ENCODE measurements around the gene CCDC112. TPM values are rescaled to one million over a fixed set of nuclear protein-coding genes. Genes with fewer than 3 reads are reported as not detected.

CCDC112 gene
- 6.9 and 8.5 TPM in 2 replicates for total RNA-seq

GRCh38 chr5:115296124-115297022 lies at the start of gene CCDC112:
CCDC112 (minus strand) TSS chr5:115296654; CDS start chr5:115296543, 111 bp downstream.

GRCh38 chr5:115262321-115263077 lies 34.0 kb downstream of the CCDC112 start, which contains the start of gene PGGT1B:
PGGT1B (minus strand) TSS chr5:115262877; CDS start chr5:115262851, 26 bp downstream.

Small RNA genes lying within 50 kb of the gene (small RNA-seq; reads per million reads assigned to genes)
- not detected for gene HMGN1P15

Other genes starting within 250 kb of the CCDC112 start
- 0.33 and 2.2 TPM in 2 replicates for gene TRIM36, start 126.7 kb downstream of the CCDC112 start, total RNA-seq
- 14.0 and 21.0 TPM in 2 replicates for gene PGGT1B, start 33.8 kb downstream of the CCDC112 start, total RNA-seq
- gene FEM1C, start 248.1 kb upstream of the CCDC112 start, total RNA-seq = 16.3 and 18.8 TPM in 2 replicates

Measured in vein endothelial cell (primary cell).